Measurements from ENCODE around the gene ARIH2. TPM values are rescaled to one million over a fixed set of nuclear protein-coding genes. Genes with fewer than 3 reads are reported as not detected.
"Not testable (repeated sequence)": the region's sequence is repeated elsewhere in the genome, so short reads cannot be mapped to it uniquely, and the experiment has no call there.

Gene ARIH2
- polyA plus RNA-seq (ENCODE audit: insufficient read length in 3 of 3): 10 to 100 TPM; 68.6 to 98.2 (median 71.4) TPM
- long read RNA-seq, donor 1, partial matches to known transcripts: 18 of 18 reads
- long read RNA-seq, donor 1, other reads (novel, unspliced or antisense): 0 of 18 reads
- long read RNA-seq, donor 2, full-length matches to known transcripts: 3 of 3 reads
- long read RNA-seq, donor 2, partial matches to known transcripts: 0 of 3 reads
- long read RNA-seq, donor 2, other reads (novel, unspliced or antisense): 0 of 3 reads
- long read RNA-seq, donor 3, full-length matches to known transcripts: 9 of 15 reads
- long read RNA-seq, donor 3, partial matches to known transcripts: 6 of 15 reads
- long read RNA-seq, donor 3, other reads (novel, unspliced or antisense): 0 of 15 reads
- long read RNA-seq, donor 4, full-length matches to known transcripts: 10 of 10 reads
- long read RNA-seq, donor 4, partial matches to known transcripts: 0 of 10 reads
- long read RNA-seq, donor 4, other reads (novel, unspliced or antisense): 0 of 10 reads
- long read RNA-seq, donor 5: 0 reads
- long read RNA-seq, donor 6, full-length matches to known transcripts: 2 of 7 reads
- long read RNA-seq, donor 6, partial matches to known transcripts: 5 of 7 reads
- long read RNA-seq, donor 6, other reads (novel, unspliced or antisense): 0 of 7 reads
- long read RNA-seq, donor 7, partial matches to known transcripts: 24 of 26 reads
- long read RNA-seq, donor 7, other reads (novel, unspliced or antisense): 0 of 26 reads
- long read RNA-seq, donor 8, full-length matches to known transcripts: 14 of 56 reads
- long read RNA-seq, donor 8, partial matches to known transcripts: 42 of 56 reads
- long read RNA-seq, donor 8, other reads (novel, unspliced or antisense): 0 of 56 reads
- long read RNA-seq, donor 9, full-length matches to known transcripts: 6 of 6 reads
- long read RNA-seq, donor 9, partial matches to known transcripts: 0 of 6 reads
- long read RNA-seq, donor 9, other reads (novel, unspliced or antisense): 0 of 6 reads
- long read RNA-seq, donor 10, full-length matches to known transcripts: 5 of 43 reads
- long read RNA-seq, donor 10, partial matches to known transcripts: 38 of 43 reads
- long read RNA-seq, donor 10, other reads (novel, unspliced or antisense): 0 of 43 reads
- long read RNA-seq, donor 11, partial matches to known transcripts: 16 of 18 reads
- long read RNA-seq, donor 11, other reads (novel, unspliced or antisense): 0 of 18 reads
- long read RNA-seq, donor 12, partial matches to known transcripts: 0 of 4 reads
- long read RNA-seq, donor 12, other reads (novel, unspliced or antisense): 0 of 4 reads
- long read RNA-seq, donor 13, full-length matches to known transcripts: 13 of 35 reads
- long read RNA-seq, donor 13, partial matches to known transcripts: 22 of 35 reads
- long read RNA-seq, donor 13, other reads (novel, unspliced or antisense): 0 of 35 reads
- long read RNA-seq, donor 14, full-length matches to known transcripts: 4 of 10 reads
- long read RNA-seq, donor 14, partial matches to known transcripts: 6 of 10 reads
- long read RNA-seq, donor 14, other reads (novel, unspliced or antisense): 0 of 10 reads
- long read RNA-seq, donor 15, full-length matches to known transcripts: 2 of 173 reads
- long read RNA-seq, donor 15, partial matches to known transcripts: 171 of 173 reads
- long read RNA-seq, donor 15, other reads (novel, unspliced or antisense): 0 of 173 reads
- long read RNA-seq, donor 16, full-length matches to known transcripts: 19 of 42 reads
- long read RNA-seq, donor 16, partial matches to known transcripts: 23 of 42 reads
- long read RNA-seq, donor 16, other reads (novel, unspliced or antisense): 0 of 42 reads

DNA sequence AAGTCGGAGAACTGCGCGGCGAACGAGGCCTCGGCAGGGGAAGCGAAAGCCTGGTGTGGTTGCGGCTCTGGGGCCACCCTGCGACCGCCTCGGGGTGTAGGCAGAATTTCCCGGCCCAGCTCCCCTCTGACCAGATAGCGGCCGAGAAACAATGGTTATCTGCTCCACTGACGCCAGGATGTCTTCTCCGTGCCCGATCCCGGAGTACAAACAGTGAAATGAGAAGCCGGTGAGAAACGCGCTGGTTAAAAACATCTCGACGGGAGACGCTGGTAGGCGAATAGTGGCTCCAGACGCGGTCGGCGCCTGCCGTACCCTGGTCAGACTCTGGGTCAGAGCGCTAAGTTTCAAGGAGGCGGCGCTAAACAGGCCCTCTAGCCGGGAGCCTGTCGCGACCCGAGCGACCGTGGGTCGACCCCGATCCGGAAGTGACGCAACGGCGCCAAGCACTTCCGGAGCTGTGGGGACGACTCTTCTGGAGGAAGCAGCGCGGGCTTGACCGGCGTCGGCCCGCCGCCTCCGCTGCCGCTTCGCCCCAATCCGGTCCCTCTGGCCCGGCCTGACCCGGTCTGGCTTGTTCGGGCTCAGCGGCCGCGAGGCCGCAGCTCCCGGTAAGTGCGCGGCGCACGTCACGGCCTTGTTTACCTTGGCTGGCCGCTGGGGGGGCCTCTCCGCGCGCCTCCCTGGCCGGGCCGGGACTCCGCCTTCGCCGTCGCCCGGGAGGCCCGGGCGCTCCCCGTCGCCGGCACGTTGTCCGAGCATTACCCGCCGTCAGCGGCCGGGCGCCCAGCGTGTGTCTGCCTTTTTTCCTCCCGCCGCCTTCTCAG is at the start of gene ARIH2:
ARIH2 (plus strand) TSS at position 455 of the 827 bp plus-strand sequence. CDS start 8,717 bp downstream, outside the sequence.
- DNase-seq (ENCODE audit: extremely low read depth in 1 of 11, low read depth in 9 of 11, low spot score in 4 of 11): peak; percentile 88 to 95 (median 93)

DNA sequence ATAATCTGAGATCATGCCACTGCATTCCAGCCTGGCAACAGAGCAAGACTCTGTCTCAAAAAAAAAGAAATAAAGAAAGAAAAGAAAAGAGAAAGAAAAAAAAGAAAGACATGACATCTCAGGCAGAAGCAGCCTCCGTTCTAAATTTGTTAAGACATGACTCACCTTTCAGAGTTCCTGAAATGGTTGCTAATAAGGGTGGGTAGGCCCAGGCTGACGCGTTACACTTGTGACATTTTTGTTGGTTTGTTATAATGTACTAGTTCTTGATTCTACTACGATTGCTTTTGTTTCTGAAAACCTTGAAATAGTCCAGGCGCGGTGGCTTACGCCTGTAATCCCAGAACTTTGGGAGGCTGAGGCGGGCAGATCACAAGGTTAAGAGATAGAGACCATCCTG is 41.0 kb upstream of the ARIH2 start:
- DNase-seq (ENCODE audit: extremely low read depth in 1 of 11, low read depth in 9 of 11, low spot score in 4 of 11): no peak

DNA sequence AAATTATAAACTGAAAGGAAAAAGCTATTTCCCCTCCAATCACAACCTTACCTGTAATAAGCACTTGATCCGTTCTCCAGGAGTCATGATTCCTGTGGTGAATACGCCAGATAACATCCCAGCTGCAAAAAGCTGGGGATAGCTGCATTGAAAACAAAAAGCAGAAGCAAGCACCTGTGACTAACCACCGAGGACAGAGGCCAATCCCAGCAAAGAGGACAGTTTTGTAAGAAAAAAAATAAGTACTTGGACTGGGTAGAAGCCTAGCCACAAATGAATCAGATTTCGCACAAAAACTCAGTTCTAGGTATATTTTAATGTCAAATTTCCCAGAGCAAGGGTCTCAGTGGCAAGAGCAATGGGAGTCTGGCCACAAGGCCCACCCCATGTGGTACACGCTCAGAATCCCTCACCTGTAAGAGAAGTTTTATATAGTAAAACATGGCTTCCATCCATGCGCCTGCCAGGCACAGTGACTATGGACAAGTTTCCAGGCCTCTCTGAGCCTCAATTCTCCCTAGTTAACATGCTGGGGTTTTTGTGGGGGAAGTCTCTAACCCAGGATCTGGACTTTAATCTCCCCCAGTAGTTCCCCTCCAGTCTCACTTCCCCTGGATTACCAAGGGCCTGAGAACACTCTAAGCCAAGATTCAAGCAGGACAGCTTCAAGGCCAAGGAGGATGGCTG is 39.2 kb upstream of the ARIH2 start:
- no peak for DNase-seq (ENCODE audit: extremely low read depth in 1 of 11, low read depth in 9 of 11, low spot score in 4 of 11)

DNA sequence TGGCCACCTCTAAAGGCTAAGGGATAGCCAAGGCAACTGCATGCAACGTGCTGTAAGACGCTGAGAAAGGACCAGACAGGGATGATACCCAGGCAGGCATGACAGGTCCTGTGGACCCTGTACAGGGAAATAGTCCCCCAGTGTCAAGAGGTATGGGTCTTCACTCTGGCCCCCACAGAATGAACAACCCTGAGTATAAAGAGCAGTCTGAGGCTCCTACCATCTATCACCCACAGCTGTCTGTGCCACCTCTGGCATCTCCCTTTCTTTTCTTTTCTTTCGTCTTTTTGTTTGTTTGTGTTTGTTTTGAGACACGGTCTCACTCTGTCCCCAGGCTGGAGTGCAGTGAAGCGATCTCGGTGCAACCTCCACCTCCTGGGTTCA is 38.7 kb upstream of the ARIH2 start:
- no peak for DNase-seq (ENCODE audit: extremely low read depth in 1 of 11, low read depth in 9 of 11, low spot score in 4 of 11)

DNA sequence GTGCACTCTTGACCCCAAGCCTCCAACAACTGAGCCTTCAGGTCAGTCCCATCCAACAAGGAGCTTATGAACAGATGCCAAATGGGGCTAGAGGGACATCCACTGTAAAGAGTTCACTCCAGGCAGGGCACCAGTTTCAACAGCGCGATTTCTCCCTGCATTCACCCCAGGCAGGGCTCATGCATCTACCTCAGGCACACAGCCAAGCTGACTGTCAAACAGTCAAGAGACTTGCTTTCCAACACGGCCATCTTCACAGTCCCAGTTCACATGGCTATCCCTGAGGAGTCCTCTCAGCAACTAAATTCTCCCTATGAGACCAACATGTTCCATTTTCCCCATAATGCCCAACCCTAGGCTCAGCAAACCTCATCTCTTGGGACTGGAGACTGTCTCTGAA is 37.6 kb upstream of the ARIH2 start:
- no peak for DNase-seq (ENCODE audit: extremely low read depth in 1 of 11, low read depth in 9 of 11, low spot score in 4 of 11)

DNA sequence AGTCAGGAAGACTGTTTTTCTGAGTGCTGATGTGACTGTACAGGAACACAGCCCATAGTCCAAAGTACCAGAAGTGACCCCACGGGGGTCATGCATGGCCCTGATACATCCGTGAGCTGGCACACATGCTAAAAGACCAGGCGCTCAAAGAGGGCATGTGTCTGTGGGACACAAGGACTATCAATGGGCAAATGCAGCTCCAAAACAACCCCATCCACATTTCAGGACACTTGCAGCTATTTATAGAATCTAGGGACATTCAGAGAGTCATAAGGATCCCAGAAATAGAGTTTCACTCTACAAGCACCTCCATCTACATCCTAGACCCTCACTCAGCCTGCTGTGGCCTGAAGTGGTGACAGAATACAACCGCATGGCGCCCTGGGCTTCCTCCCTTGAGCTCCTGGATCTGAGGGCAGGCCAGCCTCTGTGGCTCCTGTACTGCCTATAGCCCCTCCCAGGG is 37.0 kb upstream of the ARIH2 start:
- no peak for DNase-seq (ENCODE audit: extremely low read depth in 1 of 11, low read depth in 9 of 11, low spot score in 4 of 11)

DNA sequence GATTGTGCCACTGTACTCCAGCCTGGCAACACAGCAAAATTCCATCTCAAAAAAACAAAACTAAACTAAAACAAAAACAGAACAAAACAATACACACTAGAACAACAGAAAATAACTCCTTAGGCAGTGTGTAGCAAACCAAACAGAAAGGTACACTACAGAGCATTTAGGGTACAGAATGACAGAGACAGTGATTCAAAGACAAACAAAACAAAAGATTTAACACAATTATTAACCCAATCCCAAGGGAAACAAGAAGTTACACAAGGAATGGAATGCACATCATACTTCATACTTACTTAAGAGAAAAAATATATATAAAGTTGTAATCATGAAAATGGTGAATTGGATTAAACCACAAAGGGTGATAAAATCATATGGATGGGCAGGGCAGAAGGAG is 32.9 kb upstream of the ARIH2 start:
- no peak for DNase-seq (ENCODE audit: extremely low read depth in 1 of 11, low read depth in 9 of 11, low spot score in 4 of 11)

DNA sequence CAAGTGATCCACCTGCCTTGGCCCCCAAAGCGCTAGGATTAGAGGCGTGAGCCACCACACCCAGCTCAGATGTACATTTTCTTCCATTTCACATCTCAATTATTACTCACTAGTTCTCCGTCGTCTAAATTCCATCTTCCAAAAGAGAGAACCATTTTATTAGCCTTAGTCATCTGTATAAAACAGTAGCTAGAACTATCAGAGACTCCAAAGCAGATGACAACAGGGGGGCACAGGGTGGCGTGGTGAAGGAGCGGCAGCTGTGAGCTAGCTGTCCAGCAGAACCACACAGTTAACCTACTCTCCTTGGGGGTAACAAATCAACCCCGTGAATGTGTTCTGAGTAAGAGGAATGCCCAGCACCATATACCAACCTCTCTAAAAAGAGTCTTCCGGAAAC is 27.0 kb upstream of the ARIH2 start:
- no peak for DNase-seq (ENCODE audit: extremely low read depth in 1 of 11, low read depth in 9 of 11, low spot score in 4 of 11)

DNA sequence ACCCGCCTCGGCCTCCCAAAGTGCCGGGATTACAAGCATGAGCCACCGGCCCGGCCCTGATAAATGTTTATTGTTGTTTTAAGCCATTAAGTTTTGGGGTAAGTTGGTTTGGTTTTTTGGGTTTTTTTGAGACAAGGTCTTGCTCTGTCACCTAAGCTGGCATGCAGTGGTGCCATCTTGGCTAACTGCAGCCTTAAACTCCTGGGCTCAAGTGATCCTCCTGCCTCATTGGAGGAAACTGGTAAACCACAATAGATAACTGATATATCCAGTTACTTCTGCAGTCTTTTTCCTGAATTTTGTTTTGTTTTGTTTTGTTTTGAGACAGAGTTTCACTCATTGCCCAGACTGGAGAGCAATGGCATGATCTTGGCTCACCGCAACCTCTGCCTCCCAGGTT is 24.1 kb upstream of the ARIH2 start:
- no peak for DNase-seq (ENCODE audit: extremely low read depth in 1 of 11, low read depth in 9 of 11, low spot score in 4 of 11)

DNA sequence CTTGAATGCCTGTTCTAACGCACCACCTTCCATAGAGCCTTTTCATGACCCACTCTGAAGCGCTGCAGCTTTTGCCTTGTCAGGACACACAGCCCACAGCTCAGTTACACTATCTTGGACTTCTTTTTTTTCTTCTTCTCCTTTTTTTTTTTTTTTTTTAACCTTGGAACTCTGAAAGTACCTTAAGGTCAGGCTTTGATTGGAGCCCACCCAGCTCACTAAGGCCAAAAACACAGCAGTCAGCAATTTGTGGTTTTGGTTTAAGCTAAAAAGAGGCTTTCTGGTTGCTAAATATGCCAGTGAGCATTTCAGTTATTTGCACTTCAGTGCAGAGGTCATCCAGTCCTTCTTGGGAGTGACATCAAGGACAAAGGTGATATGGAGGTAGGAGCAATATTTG is 21.7 kb upstream of the ARIH2 start:
- no peak for DNase-seq (ENCODE audit: extremely low read depth in 1 of 11, low read depth in 9 of 11, low spot score in 4 of 11)

DNA sequence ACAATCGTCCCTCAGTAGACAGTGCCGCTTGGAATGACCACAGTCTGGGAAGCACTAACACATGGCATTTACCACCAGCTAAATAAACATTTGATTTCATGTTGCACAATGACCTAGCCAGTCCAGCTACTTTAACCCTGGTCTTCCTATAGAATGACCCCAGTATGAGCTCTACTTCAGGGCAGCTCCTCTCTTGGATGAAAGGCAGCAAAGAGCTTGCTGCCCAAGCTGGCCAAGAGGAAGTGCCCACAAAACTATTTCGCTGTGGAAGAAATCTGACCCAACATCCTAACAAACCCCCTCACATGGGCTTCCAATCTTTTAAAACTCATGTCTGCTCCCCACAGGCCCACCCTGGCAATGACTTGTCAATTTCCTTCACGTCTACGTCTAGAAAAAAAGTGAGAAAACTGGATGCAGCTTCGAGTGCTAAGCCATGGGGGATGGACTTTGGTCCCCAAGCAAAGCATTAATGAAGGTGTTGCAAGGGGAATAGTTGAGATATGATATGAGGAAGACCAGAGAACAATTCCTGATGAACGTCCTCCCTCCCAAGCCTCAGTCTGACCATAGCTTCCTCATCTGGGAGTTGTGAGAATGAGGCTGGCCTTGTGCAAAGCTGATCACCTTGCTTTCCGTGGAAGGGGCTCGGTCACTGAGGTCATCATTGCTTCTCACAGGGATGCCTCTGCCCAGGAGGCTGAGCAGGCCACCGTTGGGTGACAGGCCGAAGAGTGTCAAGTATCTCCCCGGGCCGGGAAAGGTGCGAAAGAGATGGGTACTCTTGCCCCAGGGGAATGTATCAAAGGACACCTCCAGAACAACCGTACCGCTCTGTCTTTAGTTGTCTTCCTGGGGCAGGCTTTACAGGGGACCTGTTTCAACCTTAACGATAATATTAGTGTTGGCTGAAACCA is 20.9 kb upstream of the ARIH2 start:
- no peak for DNase-seq (ENCODE audit: extremely low read depth in 1 of 11, low read depth in 9 of 11, low spot score in 4 of 11)

DNA sequence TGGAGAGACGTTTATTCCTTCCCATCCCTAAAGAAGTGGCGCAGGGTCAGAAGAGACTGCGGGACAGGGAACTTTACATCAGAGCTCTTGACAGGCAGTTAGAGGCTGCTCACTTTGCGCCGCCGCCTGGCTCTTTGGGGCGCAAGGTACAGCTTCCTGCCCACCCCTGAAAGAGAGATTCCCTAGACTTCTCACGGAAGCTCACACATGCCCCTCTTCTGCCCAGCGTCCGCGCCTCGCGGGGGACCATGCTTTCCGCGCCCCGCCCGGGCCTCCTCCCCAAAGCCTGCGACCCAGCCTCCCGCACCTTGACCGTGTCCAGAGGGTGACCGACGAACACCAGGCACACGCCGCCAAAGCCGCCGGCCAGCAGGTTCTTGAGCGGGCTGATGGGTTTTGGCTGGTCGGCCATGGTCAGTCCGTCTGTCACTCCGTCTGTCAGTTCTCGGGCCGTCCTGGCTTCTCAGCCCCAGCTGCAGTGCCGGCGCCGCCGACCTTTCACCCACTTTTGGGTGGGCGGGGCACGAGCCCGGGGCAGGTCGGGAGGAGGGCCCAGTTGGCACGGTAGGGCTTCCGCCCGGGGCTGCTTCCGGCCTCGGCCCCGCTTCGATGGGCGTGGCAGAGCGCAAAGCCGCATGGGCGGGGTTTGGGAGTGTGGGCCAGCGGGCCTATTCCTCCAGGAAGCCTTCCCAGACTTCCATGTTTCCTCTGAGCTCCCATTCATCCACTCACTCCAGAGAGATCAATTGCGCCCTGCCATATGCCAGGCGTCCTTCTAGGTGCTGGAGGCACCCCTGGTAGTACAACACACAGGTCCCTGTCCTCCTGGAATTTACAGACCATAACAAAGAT is 20.0 kb upstream of the ARIH2 start, which contains the start of gene SLC25A20:
SLC25A20 (minus strand) TSS at position 500 of the 852 bp plus-strand sequence; CDS start at position 412, 88 bp downstream.
- peak in 9 of 11 donors; percentile 49 to 78 (median 70) for DNase-seq (ENCODE audit: extremely low read depth in 1 of 11, low read depth in 9 of 11, low spot score in 4 of 11)

DNA sequence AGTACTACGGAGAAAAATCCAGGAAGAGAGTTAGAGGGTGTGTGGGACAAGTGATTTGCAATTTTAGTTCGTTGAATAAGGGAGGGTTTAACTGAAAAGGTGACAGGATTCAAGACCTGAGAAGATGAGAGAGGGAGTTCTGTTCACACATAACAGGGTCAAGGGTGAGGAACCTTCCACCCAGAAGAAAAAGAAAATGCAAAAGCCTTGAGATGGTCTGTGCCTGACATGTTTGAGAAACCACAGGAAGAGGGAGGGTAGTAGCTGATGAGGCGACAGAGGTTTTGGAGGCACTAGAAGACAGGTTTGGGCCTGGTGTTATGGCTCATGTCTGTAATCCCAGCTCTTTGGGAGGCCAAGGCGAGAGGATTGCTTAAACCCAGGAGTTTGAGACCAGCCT is 19.4 kb upstream of the ARIH2 start:
- DNase-seq (ENCODE audit: extremely low read depth in 1 of 11, low read depth in 9 of 11, low spot score in 4 of 11): no peak

DNA sequence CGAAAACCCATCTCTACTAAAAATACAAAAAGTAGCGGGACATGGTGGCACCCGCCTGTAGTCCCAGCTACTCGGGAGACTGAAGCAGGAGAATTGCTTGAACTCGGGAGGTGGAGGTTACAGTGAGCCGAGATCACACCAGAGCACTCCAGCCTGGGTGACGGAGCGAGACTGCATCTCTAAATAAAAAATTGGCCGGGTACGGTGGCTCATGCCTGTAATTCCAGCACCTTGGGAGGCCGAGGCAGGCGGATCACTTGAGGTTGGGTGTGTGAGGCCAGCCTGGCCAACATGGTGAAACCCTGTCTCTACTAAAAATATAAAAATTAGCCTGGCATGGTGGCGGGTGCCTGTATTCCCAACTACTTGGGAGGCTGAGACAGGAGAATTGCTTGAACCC is 11.6 kb upstream of the ARIH2 start:
- not testable (repeated sequence) for DNase-seq (ENCODE audit: extremely low read depth in 1 of 11, low read depth in 9 of 11, low spot score in 4 of 11)

DNA sequence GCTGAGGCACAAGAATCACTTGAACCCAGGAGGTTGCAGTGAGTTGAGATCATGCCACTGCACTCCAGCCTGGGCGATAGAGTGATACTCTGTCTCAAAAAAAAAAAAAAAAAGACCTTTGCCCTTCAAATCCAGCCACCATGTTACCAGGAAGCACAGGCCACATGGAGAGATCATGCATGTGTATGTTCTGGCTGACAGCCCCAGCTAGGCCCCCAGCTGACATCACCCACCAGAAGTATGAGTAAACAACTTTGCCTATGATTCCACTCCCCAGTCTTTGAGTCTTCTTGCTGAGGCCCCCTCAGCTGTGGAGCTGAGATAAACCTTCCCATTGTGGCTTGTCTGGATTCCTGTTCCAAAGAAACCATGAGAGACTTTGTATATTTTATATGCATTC is 3.3 kb upstream of the ARIH2 start:
- no peak for DNase-seq (ENCODE audit: extremely low read depth in 1 of 11, low read depth in 9 of 11, low spot score in 4 of 11)
